HG03097 (cell line): ENCODE measurements around the gene CCDC93.

Source experiments
- ATAC-seq: cut with Tn5 transposase; IDR thresholded peaks from one replicate; pipeline ENCODE4 v1.9.1; 2021; ENCODE audit not compliant: unreplicated experiment, low FRiP score

Gene CCDC93, protein sequence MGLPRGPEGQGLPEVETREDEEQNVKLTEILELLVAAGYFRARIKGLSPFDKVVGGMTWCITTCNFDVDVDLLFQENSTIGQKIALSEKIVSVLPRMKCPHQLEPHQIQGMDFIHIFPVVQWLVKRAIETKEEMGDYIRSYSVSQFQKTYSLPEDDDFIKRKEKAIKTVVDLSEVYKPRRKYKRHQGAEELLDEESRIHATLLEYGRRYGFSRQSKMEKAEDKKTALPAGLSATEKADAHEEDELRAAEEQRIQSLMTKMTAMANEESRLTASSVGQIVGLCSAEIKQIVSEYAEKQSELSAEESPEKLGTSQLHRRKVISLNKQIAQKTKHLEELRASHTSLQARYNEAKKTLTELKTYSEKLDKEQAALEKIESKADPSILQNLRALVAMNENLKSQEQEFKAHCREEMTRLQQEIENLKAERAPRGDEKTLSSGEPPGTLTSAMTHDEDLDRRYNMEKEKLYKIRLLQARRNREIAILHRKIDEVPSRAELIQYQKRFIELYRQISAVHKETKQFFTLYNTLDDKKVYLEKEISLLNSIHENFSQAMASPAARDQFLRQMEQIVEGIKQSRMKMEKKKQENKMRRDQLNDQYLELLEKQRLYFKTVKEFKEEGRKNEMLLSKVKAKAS

DNA sequence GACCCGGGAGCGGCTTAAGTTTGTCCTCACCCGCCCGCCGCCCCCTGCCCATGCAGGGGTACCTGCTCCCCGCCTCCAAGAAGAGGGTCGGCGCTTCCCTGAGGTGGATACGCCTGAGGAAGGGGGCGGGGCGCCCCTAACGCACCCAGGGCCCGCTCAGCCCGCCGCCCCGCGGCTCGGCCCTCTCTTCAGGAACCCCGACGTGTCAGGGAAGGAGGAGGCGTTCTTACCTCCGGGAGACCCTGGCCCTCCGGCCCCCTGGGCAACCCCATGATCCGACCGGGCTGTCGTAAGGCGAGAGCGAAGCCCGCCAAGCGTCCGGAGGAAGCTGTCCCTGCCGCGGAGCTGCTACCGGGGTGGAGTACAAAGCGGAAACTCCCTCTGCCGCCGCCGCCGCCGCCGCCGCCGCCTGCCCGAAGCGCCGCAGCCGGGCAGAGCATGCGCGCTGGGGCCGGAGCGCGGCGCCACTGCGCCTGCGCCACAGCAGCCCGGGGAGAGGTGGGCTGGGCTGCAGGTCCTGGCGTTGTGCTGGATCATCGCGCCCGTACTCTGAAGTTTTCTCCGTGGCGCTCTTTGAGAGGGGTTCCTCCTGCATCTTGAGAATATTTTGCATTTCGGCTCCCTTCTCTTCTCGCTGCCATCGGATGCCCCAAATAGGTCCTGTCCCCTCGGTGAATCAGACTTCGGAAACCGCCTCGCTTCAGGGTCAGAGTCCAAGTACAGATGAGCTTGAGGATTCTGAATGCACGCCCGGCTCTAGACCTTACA is at the start of gene CCDC93:
Gene CCDC93 (minus strand): TSS at position 347 of the 768 bp plus-strand sequence. CDS start 75 bp downstream, at position 272.
- ATAC-seq = peak; percentile 91

DNA sequence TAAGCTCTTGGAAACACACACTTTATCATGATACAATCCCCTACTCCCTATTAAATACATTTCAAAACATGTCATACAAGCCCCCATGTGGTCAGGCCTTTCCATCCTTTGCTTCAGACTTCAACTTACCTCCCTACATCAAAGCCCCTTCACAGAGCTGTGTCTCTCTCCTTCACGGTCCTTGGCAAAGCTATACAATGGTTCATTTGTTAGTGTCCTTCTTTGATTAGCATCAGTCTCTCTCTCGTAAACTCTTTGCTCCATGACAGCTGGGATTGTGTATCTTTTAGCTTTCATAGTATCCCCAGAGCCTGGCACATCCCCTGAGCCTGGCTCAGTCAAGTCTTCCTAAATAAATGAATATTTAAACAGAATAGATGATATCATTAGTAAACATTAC is 48.8 kb upstream of the CCDC93 start:
- no peak for ATAC-seq

DNA sequence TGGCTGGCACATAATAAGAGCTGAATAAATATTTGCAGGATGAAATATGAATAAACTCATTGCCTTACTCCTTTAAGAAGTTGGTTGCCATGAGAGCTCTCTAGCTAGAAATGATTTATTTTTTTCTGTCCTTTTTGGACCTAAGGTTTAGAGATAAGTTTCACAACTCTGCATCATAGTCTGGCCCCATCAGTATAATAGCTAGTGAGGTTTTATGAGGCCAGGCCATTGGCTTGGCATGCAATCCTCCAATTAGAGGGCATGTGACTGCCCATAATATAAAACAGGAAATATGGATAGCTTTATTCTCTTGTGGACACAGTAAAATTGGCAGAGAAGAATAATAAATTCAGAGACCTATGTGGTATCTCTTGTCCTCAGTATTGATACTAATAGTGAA is 48.2 kb upstream of the CCDC93 start:
- no peak for ATAC-seq

DNA sequence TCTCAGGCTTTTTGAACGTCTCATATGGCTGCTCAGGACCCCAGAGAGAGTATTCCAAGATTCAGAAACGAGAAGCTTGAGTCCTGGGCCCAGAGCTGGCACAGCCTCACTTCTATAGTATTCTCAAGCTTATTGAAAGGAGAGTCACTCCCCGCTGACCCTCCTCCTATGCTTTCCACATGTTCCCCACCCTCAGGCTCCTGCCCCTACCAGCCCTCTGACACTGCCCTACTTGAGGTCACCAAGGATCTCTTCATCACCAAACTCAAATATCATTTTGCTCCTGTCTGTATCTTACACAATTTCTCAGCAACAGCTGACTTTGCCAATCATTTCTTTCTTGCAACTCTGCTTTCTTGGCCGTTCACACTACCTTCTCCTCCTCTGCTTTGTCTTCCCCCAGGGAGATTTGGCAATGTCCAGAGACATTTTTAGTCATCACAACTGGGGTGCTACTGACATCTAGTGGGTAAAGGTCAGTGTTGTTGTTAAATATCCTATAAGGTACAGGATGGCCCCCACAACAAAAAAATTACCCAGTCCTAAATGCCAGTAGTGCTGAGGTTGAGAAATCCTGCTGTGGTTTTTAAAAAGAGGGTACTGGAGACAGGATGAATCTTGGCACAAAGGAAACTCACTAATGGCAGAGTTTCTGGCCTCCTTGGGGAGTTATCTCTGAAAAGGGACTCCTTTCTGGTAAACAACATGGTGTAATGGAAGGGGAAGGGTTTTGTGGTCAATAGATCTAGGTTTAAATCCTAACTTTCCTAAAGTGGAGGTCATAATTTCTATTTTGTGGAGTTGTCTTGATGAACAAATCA is 47.5 kb upstream of the CCDC93 start:
- peak; percentile 71 for ATAC-seq

DNA sequence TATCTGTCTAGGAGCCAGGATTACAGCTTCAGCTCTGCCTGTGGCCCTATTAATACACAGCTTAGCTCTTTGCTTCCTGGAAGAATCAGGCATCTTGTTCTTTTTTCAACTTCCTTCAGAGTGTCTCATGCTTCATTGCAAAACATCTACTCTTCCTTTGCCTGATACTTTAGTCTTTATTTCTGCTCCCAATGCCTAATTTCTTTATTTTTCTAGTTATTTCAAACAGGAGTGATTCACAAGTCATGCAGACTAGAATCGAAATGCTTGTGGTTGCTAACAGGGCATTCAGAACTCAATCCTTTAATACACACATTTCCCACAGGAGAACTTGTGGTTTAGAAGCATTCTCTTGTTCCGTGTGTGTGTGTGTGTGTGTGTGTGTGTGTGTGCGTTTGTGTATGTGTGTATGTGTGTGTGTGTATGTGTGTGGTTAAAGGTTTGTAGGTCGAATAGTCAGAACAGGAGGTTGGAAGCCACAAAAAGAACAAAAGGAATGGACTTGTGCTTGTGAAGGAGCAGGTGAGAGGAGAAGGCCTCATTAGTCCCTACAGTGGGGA is 46.1 kb upstream of the CCDC93 start:
- ATAC-seq = no peak

DNA sequence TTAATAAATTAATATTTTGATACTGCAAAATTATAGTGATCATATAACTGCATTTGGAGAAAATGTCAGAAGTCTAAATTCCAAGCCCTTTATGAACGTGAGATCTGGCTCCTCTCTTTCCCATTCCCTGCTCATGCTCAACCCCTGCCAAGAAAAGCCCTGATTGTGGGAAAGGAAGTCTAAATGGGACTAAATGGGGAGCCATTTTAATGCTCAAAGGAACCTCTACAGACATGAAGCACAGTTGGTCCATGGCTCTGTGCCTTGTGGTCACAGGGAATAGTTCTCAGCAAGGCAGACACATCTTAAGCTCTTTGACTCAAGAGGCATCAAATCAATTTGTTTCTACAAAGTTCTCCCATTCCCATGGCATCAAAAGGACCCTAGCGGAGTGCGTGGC is 45.1 kb upstream of the CCDC93 start:
- ATAC-seq = no peak

DNA sequence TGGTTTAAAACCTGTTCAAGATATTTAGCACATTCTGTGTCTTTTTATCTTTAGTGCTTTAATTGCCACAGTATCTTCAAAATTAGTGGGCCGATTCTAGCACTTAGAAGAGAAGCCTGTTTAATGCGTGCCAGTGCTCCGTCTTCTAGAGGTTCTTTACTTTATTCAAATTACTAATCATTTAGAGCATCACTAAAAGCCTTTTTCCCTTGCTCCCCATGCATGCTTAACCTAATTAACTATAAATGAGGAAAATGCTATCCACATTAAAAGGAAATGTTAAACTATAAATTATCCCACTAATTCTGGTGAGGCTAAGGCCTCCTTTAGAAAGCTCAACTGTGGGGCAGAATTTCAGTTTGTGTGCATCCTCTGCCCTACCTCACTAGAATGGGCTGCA is 42.9 kb upstream of the CCDC93 start:
- no peak for ATAC-seq

DNA sequence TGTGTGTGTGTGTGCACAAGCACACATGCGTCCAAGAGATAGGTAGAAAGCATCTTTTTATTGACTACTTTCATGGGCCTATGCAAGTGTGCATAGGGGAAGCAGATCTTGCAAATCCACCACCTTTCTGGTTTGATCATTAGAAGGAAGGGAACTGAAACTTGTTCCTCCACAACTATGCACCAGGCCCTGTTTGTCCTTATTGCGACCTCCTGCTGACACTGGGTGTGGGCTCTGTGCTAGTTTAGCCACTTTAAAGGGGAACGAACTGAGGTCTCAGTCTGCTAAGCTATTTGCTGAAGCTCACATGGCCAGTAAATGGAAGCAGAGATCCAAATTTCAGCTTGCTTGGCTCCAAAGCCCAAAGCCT is 42.3 kb upstream of the CCDC93 start:
- peak; percentile 89 for ATAC-seq

DNA sequence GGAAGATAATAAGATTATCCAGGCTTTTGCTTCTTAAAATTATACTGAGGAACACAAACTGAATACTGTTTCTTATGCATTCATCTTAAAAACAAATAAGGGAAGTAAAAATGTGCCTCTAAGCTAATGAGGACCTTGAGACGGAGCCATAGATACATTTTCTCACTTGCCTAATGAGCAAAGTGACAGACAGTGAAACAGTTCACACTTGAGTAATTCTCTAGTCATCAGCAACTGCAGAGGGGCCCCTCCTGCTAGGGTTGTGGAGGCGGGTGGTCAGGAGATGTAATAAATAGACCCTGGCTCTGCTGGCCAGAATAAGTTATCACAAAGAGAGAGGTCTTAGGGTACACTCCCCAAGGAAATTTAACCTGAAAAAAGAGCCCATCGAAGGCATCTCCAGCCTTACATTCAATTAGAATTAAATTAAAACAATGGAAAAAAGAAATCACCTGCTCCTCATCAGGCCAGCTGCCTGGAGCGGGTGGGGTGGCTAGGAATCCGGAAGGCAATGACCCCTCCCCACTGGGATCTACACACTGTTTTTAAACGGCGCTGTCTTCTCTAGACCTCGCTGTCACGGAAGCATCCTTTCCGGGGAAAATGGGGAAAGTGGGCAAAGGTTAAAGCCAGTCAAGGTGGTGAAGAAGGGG is 41.8 kb upstream of the CCDC93 start:
- ATAC-seq = peak; percentile 73

DNA sequence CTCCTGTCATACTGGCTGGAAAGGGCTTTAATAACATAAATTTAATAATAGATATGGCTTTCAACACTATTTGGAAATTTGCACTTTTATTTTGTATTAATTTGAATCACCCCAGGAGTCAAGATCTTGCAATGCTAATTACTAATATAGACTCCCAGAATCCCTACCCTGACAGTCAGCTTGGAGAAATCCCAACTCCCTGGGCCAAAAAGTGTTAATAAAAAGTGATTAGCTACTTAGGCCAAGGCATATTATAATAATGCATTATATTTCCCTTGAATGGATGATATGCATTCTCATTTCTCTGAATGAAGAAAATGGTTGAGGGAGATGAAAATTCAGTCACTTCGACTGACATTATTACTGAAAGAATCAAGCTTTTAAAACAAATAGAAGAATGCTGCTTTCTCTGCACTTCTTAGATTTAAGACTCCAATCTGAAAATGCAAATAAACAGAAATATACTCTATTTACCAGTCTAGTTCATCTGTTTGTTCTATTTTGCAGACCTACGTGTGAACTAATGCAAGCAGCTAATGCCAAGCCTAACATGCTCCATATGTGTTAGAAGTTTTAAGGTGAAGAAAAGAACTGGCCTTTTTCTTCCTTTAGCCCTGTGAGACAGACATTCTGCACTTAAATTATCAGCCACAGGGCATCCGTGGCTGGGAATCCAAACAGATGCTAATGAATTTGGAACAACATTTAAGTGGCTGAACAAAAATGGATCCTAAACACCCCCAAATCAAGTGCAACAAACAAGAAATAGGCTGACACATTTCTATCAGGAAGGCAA is 40.5 kb upstream of the CCDC93 start:
- no peak for ATAC-seq

DNA sequence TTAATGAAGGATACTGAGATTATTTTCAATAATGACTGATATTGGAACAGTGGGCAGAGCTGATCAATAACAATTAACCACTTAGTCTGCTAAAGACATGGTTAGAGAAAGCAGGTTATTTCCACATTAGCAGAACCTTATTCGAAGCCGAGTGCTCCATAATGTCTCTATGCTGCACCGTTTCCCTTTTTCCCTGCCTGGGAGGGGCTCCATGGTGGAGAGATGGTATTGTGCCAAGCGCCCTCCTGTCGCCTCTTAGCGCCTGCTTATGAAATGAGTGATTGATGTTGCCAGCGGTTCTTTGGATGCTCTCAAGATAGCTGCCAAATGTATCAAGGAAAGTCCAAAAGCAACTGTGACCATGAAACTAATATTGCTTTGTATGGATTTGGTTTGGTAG is 39.8 kb upstream of the CCDC93 start:
- no peak for ATAC-seq

DNA sequence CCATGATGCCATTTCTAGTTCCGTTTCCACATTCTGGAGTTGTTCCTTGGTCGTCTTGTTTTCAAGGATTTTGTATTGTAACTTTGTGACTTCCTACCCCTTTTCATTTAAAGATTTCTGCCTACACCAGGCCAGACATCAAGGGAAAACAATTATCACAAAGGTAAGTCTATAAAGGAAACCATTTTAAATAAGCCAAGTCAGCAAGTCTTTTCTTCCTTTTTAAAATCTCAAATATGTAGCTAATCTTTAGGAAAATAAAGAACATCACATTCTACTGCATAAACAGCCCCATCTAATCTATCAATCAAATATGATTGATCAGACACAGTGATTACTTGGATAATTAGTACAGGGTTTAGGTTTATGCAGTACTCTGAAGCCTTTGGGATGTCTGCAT is 38.6 kb upstream of the CCDC93 start:
- ATAC-seq = no peak

DNA sequence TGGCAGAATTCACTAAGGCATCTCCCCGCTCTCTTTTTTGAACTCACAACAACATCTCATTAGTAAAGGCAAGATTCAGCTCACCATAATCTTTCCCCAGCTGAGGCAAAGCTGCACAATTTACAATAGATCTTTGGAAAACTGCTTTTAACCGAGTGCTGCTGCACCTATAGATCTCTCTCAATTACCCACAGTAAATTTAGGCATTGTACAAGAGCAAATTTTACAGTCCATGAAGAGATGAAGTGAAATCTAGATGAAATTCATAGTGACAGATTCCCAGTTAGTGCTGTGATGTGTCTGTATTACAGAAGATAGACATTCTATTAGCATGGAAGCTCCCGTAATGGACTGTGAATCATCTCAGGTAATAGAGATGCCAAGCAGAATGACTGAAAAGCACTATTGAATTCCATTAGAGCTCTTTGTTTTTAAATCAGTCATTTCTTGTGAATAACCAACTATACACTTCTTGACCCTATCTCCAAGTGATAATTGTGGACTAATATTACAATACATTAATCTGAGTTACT is 38.0 kb upstream of the CCDC93 start:
- no peak for ATAC-seq

DNA sequence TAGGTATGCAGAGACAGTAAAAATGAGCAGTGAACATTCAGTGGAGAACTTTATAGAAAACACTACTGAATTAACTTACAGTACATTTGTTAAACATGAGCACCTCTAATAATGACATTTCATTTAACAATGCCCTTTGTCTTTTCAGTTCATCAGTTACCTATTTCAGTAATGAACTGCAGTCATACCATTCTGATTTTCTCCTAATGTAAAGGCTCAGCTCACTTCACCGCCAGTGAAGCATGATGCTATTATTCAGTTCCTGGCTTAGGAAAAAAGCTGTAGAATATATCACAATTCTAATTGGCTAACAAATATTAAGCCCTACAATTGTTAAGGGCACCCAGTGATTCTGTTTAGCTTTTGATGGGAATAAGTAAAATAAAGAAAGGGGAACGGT is 37.1 kb upstream of the CCDC93 start:
- no peak for ATAC-seq

DNA sequence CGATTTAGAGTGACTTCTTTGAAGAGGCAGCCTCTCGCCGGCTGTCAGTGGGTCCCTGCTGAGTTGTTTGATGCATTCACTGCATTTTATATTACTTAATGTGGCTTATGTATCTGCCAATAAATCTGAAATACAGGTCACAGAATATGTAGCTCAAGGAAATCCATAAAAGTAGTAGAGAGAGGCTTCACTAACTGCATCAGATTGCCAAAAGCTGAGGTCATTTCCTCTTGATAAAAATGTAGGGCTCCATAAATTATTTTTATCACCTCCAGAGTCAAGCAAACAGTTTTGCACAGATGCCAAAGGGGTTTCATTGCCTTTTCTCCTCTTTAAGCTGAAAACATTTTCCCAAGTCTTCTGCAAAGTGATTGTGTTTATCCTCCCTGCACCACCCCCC is 36.5 kb upstream of the CCDC93 start:
- no peak for ATAC-seq

DNA sequence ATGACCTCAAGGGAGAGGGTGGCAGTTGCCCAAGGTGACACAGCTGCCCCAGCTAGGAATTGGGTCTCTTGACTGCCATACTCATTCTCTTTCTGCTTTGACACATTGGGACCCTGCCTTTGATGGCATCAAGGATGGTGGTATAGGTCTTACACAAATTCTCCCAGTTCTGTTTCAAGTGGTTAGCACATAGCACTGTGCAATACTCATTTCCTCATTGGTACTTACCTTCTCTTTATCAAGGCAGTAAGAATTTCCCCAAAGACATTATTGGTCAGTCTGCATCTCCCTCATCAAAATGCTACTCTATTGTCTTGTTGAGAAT is 35.9 kb upstream of the CCDC93 start:
- ATAC-seq = peak; percentile 52

DNA sequence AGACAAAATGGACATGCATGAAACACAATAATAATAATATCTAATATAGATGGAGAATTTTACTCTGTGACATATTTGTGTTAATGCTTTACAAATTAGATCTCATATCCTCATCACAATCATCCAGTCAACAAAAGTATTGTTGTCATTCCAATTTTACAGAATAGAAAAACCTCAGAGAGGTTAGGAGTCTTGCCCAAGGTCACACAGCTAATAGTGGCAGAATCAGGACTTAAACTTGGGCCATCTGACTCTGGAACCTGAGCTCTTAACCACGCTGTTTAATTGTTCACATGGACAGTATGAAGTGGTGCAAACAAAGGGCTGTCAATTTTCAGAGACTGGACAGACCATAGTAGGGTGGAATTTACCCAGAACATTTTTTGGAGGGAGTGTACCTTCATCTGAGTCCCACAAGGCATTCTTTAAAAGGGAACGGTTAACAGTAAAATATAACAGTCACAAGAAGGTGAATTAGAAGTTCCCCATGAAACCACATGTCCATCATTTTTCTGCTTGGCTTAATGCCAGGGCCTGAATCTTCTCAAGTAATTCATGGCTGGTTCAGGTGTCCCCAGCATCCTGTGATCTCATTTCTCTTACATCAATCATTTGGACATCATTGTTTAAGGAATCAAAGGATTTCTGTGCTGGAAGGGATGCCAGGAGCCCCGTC is 35.4 kb upstream of the CCDC93 start:
- ATAC-seq = no peak

DNA sequence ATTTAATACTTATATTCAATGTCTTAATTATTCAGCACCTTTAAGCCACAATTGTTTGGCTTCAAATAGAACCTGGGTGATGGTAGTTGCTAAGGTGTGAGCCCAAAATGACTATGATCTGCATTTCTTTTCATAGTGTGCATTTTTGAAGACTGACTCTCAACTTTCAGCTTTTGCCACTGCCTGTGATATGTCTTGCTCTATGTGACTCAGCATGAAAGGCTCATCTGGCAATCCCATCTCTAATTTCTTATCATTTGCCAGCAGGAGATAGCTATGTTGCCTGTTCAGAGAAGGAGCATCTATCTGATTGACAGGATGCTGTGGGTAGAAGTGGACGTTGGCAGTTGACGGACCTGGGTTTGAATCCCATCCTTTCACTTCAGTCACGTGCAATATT is 34.5 kb upstream of the CCDC93 start:
- no peak for ATAC-seq
